Measurements from ENCODE around the gene RFT1. TPM values are rescaled to one million over a fixed set of nuclear protein-coding genes. Genes with fewer than 3 reads are reported as not detected.

Gene RFT1
- total RNA-seq, 1 experiment from 2014 or later = 33.6 TPM

DNA sequence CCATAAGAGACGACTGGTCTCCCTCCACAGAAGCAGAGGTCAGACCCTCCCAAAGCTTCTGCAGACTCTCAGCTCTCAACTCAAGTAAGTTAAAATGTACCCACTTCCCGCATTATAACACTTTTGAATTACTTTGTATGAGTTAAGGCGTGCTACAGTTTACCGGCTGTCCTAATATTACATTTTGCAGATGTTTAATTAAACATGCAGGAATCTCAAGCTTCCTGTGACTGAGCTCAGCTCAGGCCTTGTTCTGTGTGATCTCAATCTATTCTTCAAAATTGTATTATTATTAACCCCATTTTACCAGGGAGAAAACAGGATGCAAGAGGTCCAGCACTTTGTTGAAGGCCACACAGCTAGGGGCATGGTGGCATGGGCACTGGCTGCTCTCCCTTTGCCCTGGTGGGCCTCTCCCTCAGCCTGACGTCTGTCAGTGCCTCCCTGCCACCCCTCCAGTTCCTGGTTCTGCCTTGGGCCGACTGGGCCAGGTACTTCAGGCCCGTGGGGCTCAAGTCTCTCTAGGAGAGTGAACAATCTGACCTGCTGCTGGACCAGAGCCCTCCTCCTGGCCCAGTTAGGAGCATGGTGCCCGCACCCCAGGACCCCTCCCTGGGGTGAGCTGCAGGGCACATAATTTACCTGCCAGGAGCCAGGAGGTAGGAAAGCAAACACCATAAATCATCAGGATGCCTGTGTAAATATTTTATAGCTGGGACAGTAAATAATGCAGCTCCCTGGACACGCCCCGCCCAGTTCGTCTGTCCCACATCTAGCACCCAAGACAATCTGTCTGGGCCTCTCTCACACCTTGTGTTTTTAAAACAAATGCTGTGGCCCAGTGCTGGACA lies 14.9 kb upstream of the RFT1 start (continued):
- TF ChIP-seq FOSL1 (IDR thresholded peaks at IDR 0.05; ENCODE audit: low read depth) = no peak

DNA sequence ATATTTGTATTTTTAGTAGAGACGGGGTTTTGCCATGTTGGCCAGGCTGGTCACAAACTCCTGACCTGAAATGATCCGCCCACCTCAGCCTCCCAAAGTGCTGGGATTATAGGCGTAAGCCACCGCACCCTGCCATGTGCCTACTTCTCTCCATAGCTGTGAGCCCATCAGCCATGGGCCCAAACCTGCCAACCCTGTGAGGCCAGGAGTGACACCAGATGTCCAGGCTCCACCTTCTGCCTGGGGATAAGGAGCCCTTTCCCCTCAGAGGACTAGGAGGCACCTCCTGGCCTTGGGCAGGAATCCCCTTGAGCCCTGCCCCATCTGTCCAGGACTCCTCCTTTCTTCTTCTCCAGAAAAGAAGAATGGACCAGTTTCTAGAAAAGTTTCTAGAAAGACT lies 14.2 kb upstream of the RFT1 start:
- no peaks in the 10 kb centered on the region for H3K79me2 ChIP-seq (ENCODE audit: insufficient read depth, low read length)
- intact Hi-C loops (cut with micrococcal nuclease) = no loop called here
- ChIA-PET POLR2A (no interaction called here), CTCF (no interaction called here), RAD21 (ENCODE audit: low non-redundant PET in 1 of 2, low total read pairs in 2 of 2, uncharacterized antibody in 2 of 2, unreplicated experiment in 2 of 2) (no interaction called here)
- no peak overlapping the region for H2AFZ ChIP-seq (ENCODE audit: low read depth, low read length, poor library complexity, severe bottlenecking)
- H4K20me1 ChIP-seq (ENCODE audit: insufficient read depth) = no peaks in the 10 kb centered on the region
- DNase-seq (ENCODE audit: low read depth, low spot score) (no peak), ATAC-seq (no peak)
- no peak overlapping the region for H3K4me3 ChIP-seq (replicated peaks in 1 of 2; ENCODE audit: low read depth in 1 of 2, low read length in 2 of 2)
- no peaks in the 10 kb centered on the region for H3K36me3 ChIP-seq (ENCODE audit: control insufficient read depth in 1 of 2, insufficient read depth in 2 of 2, low read length in 2 of 2)
- peaks cover 0 to 6% of the 10 kb centered on the region in 2 experiments; a peak in 2 of 4 replicates for H3K4me1 ChIP-seq (ENCODE audit: control insufficient read depth in 1 of 2, insufficient read depth in 2 of 2, low read length in 2 of 2)
- no TSS peak for BruUV-seq (replicated peaks)
- no peaks in the 10 kb centered on the region for H3K9me3 ChIP-seq (ENCODE audit: control insufficient read depth in 1 of 2, insufficient read depth in 1 of 2, low read depth in 1 of 2, low read length in 2 of 2)
- H3K4me2 ChIP-seq (ENCODE audit: low read length) = no peak overlapping the region
- no peaks in the 10 kb centered on the region for H3K27me3 ChIP-seq (ENCODE audit: insufficient read depth, low read length)
- H3K27ac ChIP-seq (ENCODE audit: low read depth, low read length) = no peak overlapping the region
- TF ChIP-seq, protein P1, sequence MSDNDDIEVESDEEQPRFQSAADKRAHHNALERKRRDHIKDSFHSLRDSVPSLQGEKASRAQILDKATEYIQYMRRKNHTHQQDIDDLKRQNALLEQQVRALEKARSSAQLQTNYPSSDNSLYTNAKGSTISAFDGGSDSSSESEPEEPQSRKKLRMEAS (IDR thresholded peaks at IDR 0.05) = no peak
- TF ChIP-seq EZH2phosphoT487 (IDR thresholded peaks at IDR 0.05; ENCODE audit: borderline replicate concordance) = no peak
- TF ChIP-seq SRF (IDR thresholded peaks at IDR 0.05; ENCODE audit: low read depth) = no peak
- TF ChIP-seq POLR2A (IDR thresholded peaks at IDR 0.05; ENCODE audit: borderline replicate concordance, extremely low read depth, insufficient read depth, insufficient read length) = no peak
- no peak for TF ChIP-seq SP1 (IDR thresholded peaks at IDR 0.05; ENCODE audit: low read depth)
- TF ChIP-seq SIN3A (IDR thresholded peaks at IDR 0.05; ENCODE audit: low read depth) = no peak
- TF ChIP-seq TCF7L2 (IDR thresholded peaks at IDR 0.05; ENCODE audit: borderline replicate concordance, extremely low read depth, insufficient read depth, insufficient read length) = no peak
- no peak for TF ChIP-seq YY1 (IDR thresholded peaks at IDR 0.05; ENCODE audit: extremely low read depth, insufficient replicate concordance, low read depth, low read length)
- no peak for TF ChIP-seq ELF1 (IDR thresholded peaks at IDR 0.05; ENCODE audit: borderline replicate concordance, low read depth)
- no peak for TF ChIP-seq JUND (IDR thresholded peaks at IDR 0.05)
- TF ChIP-seq, protein P2, sequence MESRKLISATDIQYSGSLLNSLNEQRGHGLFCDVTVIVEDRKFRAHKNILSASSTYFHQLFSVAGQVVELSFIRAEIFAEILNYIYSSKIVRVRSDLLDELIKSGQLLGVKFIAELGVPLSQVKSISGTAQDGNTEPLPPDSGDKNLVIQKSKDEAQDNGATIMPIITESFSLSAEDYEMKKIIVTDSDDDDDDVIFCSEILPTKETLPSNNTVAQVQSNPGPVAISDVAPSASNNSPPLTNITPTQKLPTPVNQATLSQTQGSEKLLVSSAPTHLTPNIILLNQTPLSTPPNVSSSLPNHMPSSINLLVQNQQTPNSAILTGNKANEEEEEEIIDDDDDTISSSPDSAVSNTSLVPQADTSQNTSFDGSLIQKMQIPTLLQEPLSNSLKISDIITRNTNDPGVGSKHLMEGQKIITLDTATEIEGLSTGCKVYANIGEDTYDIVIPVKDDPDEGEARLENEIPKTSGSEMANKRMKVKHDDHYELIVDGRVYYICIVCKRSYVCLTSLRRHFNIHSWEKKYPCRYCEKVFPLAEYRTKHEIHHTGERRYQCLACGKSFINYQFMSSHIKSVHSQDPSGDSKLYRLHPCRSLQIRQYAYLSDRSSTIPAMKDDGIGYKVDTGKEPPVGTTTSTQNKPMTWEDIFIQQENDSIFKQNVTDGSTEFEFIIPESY (IDR thresholded peaks at IDR 0.05; ENCODE audit: extremely low read depth, insufficient replicate concordance, low read length) = no peak
- no peak for TF ChIP-seq EGR1 (IDR thresholded peaks at IDR 0.05; ENCODE audit: low read depth)
- TF ChIP-seq CBX3 (IDR thresholded peaks at IDR 0.05; ENCODE audit: low read depth) = no peak
- no peak for TF ChIP-seq ZNF274 (IDR thresholded peaks at IDR 0.05; ENCODE audit: low read depth, low read length)
- TF ChIP-seq FOSL1 (IDR thresholded peaks at IDR 0.05; ENCODE audit: low read depth) = no peak
- no peak for TF ChIP-seq RAD21 (IDR thresholded peaks at IDR 0.05; ENCODE audit: low read depth)
- TF ChIP-seq, protein P3, sequence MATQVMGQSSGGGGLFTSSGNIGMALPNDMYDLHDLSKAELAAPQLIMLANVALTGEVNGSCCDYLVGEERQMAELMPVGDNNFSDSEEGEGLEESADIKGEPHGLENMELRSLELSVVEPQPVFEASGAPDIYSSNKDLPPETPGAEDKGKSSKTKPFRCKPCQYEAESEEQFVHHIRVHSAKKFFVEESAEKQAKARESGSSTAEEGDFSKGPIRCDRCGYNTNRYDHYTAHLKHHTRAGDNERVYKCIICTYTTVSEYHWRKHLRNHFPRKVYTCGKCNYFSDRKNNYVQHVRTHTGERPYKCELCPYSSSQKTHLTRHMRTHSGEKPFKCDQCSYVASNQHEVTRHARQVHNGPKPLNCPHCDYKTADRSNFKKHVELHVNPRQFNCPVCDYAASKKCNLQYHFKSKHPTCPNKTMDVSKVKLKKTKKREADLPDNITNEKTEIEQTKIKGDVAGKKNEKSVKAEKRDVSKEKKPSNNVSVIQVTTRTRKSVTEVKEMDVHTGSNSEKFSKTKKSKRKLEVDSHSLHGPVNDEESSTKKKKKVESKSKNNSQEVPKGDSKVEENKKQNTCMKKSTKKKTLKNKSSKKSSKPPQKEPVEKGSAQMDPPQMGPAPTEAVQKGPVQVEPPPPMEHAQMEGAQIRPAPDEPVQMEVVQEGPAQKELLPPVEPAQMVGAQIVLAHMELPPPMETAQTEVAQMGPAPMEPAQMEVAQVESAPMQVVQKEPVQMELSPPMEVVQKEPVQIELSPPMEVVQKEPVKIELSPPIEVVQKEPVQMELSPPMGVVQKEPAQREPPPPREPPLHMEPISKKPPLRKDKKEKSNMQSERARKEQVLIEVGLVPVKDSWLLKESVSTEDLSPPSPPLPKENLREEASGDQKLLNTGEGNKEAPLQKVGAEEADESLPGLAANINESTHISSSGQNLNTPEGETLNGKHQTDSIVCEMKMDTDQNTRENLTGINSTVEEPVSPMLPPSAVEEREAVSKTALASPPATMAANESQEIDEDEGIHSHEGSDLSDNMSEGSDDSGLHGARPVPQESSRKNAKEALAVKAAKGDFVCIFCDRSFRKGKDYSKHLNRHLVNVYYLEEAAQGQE (IDR thresholded peaks at IDR 0.05; ENCODE audit: low read depth) = no peak
- TF ChIP-seq CEBPB (IDR thresholded peaks at IDR 0.05; ENCODE audit: low read depth) = no peak
- no peaks in the 10 kb centered on the region for H3K9me2 ChIP-seq (ENCODE audit: insufficient read depth)
- no peak overlapping the region for H3K9ac ChIP-seq (ENCODE audit: low read length)
